ENCODE results near the gene ZNF232.

DNA sequence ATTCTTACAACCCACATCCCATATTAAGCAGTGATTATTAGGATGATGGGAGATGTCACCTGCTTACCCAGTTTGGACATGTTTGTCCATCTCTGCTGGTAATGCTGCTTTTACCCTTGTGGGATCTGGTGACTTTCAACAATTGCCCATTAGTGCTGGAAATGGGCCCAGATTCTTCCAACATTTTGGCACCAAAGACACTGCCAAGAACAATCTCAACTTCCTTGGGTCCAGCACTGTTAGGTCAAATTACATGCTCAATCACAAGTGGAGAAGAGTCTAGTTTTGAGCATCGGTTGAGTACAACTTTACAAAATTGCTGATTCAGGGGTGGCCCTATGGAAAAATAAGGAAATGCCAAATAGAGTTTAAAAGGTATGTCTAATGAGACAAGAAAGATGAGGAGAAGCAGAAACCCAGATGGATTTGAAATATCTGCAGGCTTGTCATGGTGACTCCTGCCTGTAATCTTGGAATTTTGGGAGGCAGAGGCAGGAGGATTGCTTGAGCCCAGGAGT lies 46.4 kb downstream of the ZNF232 start:
- no peak for TF ChIP-seq POLR2AphosphoS5 (IDR thresholded peaks at IDR 0.05; ENCODE audit: insufficient read depth in 1 of 2, low read depth in 1 of 2)
- TF ChIP-seq, protein P1, sequence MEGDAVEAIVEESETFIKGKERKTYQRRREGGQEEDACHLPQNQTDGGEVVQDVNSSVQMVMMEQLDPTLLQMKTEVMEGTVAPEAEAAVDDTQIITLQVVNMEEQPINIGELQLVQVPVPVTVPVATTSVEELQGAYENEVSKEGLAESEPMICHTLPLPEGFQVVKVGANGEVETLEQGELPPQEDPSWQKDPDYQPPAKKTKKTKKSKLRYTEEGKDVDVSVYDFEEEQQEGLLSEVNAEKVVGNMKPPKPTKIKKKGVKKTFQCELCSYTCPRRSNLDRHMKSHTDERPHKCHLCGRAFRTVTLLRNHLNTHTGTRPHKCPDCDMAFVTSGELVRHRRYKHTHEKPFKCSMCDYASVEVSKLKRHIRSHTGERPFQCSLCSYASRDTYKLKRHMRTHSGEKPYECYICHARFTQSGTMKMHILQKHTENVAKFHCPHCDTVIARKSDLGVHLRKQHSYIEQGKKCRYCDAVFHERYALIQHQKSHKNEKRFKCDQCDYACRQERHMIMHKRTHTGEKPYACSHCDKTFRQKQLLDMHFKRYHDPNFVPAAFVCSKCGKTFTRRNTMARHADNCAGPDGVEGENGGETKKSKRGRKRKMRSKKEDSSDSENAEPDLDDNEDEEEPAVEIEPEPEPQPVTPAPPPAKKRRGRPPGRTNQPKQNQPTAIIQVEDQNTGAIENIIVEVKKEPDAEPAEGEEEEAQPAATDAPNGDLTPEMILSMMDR (IDR thresholded peaks at IDR 0.05) = no peak
